HL-60 (cell line): ENCODE measurements around the gene GRIA1.

ENCODE experiments used
- DNase-seq, 2 experiments: peaks; one replicate each; pipeline ENCODE4 v3.0.0-alpha.2; 2010 to 2020; ENCODE audit warnings: low read depth in 1 of 2, low spot score in 1 of 2
- H3K27ac ChIP-seq: fragments of 250-450 bp; sonication (Bioruptor Pico); replicated peaks from 2 replicates; pipeline ENCODE4 v1.5.1; 2020; ENCODE audit warnings: mild to moderate bottlenecking, moderate library complexity
- H3K27me3 ChIP-seq: fragments of 250-450 bp; sonication (Bioruptor Pico); 2 replicates; pipeline ENCODE4 v1.5.1; 2021; ENCODE audit warnings: mild to moderate bottlenecking, moderate library complexity; ENCODE audit not compliant: insufficient read depth, poor library complexity, severe bottlenecking
- H3K4me3 ChIP-seq: replicated peaks from 2 replicates; pipeline ENCODE4 v1.5.1; 2011; ENCODE audit warnings: mild to moderate bottlenecking, control low read depth, low read length; ENCODE audit not compliant: insufficient read depth
- CTCF ChIP-seq: IDR thresholded peaks from one replicate; pipeline ENCODE4 v1.5.1; 2011; ENCODE audit warnings: low read length, control low read depth, inconsistent platforms; ENCODE audit not compliant: insufficient read depth
- GABPA ChIP-seq: IDR thresholded peaks from 2 replicates; pipeline ENCODE4 v1.6.1; 2012; ENCODE audit warnings: low read depth
- POLR2AphosphoS5 ChIP-seq: IDR thresholded peaks from 2 replicates; pipeline ENCODE4 v1.6.1; 2012; ENCODE audit warnings: low read depth
- SPI1 ChIP-seq: IDR thresholded peaks from 2 replicates; pipeline ENCODE4 v1.6.1; 2012; ENCODE audit warnings: low read depth, mild to moderate bottlenecking, borderline replicate concordance
- TF ChIP-seq, protein P1 (sequence below): IDR thresholded peaks from 2 replicates; pipeline ENCODE4 v1.6.1; 2012; ENCODE audit warnings: low read depth; ENCODE audit not compliant: insufficient replicate concordance

Gene GRIA1

DNA sequence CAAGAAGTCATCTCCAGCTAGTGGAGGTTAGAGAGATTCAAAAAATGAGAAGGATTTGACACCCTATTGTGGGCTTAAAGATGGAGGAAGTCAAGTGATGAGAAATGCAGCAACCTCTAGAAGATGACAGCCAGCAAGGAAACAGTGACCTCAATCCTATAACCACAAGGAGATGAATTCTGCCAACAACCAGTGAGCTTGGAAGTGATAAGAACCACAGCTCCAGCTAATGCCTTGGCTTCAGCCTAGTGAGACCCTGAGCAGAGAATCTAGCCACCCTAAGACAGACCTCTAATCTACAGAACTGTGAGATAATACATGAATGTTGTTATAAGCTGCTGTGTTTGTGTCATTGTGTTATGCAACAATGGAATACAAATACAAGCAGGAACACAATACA is 262.4 kb downstream of the GRIA1 start:
- Histone ChIP-seq H3K27me3 (no peaks in the 10 kb centered on the region), H3K4me3 (no peak overlapping the region), H3K27ac (no peak overlapping the region)
- no peak for TF ChIP-seq GABPA
- no peak for TF ChIP-seq CTCF
- TF ChIP-seq, protein P1, sequence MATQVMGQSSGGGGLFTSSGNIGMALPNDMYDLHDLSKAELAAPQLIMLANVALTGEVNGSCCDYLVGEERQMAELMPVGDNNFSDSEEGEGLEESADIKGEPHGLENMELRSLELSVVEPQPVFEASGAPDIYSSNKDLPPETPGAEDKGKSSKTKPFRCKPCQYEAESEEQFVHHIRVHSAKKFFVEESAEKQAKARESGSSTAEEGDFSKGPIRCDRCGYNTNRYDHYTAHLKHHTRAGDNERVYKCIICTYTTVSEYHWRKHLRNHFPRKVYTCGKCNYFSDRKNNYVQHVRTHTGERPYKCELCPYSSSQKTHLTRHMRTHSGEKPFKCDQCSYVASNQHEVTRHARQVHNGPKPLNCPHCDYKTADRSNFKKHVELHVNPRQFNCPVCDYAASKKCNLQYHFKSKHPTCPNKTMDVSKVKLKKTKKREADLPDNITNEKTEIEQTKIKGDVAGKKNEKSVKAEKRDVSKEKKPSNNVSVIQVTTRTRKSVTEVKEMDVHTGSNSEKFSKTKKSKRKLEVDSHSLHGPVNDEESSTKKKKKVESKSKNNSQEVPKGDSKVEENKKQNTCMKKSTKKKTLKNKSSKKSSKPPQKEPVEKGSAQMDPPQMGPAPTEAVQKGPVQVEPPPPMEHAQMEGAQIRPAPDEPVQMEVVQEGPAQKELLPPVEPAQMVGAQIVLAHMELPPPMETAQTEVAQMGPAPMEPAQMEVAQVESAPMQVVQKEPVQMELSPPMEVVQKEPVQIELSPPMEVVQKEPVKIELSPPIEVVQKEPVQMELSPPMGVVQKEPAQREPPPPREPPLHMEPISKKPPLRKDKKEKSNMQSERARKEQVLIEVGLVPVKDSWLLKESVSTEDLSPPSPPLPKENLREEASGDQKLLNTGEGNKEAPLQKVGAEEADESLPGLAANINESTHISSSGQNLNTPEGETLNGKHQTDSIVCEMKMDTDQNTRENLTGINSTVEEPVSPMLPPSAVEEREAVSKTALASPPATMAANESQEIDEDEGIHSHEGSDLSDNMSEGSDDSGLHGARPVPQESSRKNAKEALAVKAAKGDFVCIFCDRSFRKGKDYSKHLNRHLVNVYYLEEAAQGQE: no peak
- TF ChIP-seq SPI1: no peak
- no peak for TF ChIP-seq POLR2AphosphoS5
- DNase-seq: no peak

DNA sequence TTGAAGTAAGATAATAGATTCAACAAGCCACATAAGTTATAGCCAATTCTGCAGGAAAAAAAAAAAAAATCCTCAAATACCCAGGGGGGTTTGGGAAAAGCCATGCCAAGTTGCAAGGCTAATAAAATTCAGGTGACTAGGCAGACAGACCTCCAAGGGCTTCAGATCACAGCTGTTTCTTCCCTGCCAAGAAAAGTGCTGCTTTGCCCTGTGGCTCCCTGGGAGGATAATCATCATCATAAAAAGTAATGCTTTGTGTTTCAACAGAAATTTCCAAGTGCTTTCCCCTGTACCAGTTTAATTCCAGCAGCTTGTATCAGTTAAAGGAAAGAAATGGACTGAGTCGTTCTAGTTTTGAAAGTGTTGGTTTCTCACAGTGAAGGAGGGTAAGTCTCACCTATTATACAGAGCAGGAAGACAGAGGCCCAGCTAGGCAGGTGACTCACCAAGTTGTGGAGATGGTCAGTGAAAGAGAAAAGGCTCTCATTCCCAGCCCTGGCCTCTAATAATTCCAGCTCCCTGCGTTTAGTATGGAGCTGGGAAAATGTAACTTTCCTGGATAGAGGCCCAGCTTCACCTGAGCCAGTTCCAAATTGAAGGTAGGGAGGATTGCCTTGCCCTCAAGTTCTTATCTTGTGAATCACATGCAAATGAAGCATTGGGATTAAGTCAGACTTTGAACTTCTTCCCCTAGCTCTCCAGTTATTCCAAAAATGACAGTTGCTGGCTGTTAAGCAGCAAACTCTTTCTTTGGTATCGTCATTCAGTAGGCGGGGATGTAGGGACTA is 263.4 kb downstream of the GRIA1 start:
- H3K4me3 ChIP-seq: no peak overlapping the region
- DNase-seq: no peak
- TF ChIP-seq POLR2AphosphoS5: no peak
- TF ChIP-seq CTCF: no peak
- TF ChIP-seq SPI1: no peak
- TF ChIP-seq, protein P1: no peak
- TF ChIP-seq GABPA: no peak

DNA sequence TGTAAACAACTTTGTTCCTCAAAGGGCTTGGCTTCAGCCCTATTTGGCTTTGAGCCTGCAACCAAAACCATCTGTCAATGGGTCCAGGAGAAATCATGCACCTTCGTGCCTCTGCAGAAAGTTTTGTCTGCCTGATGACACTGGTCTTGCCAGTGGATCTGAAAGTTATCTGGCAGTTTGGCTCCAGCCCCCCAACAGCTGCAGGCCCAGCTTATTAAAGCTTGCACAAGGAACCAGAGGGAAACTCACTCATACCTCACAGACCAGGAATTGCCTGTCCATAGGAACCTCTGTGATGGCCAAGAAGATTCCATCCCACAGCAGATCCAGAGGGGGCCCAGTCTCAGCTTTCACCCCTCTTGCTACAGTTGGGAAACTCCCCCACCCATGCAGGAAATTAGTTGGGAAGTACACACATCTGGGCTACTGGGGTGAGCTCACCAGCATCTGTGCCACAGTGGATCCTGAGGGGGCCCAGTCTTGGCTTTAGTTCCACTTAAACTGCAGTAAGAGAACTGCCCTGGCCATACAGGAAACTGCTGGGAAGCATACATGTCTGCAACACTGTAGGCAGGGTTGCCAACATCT is 265.5 kb downstream of the GRIA1 start:
- Histone ChIP-seq H3K4me3 (no peak overlapping the region), H3K27me3 (no peaks in the 10 kb centered on the region), H3K27ac (no peak overlapping the region)
- no peak for TF ChIP-seq CTCF
- TF ChIP-seq, protein P1: no peak
- DNase-seq: no peak

More for the DNA sequence above, 263.4 kb downstream of the GRIA1 start:
- no peaks in the 10 kb centered on the region for H3K27me3 ChIP-seq
- H3K27ac ChIP-seq: no peak overlapping the region
